Duodenal mucosa (tissue), 2 donors: ENCODE data around the gene JAML.

Source experiments
- H3K27ac ChIP-seq: one replicate; pipeline ENCODE4 v1.7.0; 2013; ENCODE audit warnings: low read depth, low read length
- H3K27me3 ChIP-seq, 2 donors: one replicate each; pipeline ENCODE4 v1.7.0; 2013; ENCODE audit warnings: low read length in 2 of 2, control low read depth in 1 of 2; ENCODE audit not compliant: insufficient read depth in 2 of 2, control insufficient read depth in 1 of 2
- H3K36me3 ChIP-seq, 2 donors: one replicate each; pipeline ENCODE4 v1.7.0; 2013; ENCODE audit warnings: low read length in 2 of 2, control low read depth in 1 of 2; ENCODE audit not compliant: insufficient read depth in 2 of 2, control insufficient read depth in 1 of 2
- H3K4me1 ChIP-seq, 2 donors: one replicate each; pipeline ENCODE4 v1.7.0; 2013; ENCODE audit warnings: low read length in 2 of 2, control low read depth in 1 of 2; ENCODE audit not compliant: insufficient read depth in 2 of 2, control insufficient read depth in 1 of 2
- H3K4me3 ChIP-seq, 2 donors: one replicate each; pipeline ENCODE4 v1.7.0; 2013; ENCODE audit warnings: low read length in 2 of 2, low read depth in 1 of 2
- H3K9ac ChIP-seq, 2 donors: one replicate each; pipeline ENCODE4 v1.7.0; 2013; ENCODE audit warnings: low read length in 2 of 2, low read depth in 1 of 2
- H3K9me3 ChIP-seq, 2 donors: one replicate each; pipeline ENCODE4 v1.7.0; 2013; ENCODE audit warnings: low read length in 2 of 2, control low read depth in 1 of 2; ENCODE audit not compliant: control insufficient read depth in 1 of 2

JAML gene

DNA sequence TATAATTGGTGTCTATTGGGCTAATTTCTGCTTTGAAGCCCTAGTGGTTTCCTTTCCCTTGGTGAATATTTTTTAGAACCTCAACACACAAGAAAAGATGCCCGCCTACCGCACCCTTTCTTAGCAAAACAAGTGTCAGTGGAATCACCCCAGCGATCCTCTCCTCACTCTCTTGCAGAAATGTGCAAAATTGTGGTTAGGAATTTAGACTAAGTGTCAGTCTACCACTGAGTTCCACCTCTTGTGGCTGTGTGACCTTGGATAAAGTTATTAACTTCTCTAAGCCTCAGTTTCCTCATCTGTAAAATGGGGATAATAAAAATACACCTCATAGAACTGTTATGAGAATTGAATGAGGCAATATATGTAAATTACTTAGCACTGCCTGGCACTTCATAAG, 5.3 kb upstream of the JAML start:
- no peaks in the 10 kb centered on the region for H3K27me3 ChIP-seq
- H3K4me1 ChIP-seq = peaks cover 4 to 6% of the 10 kb centered on the region in 2 donors
- H3K9me3 ChIP-seq = no peaks in the 10 kb centered on the region
- no peak overlapping the region for H3K4me3 ChIP-seq
- H3K36me3 ChIP-seq = peaks cover 16 to 31% of the 10 kb centered on the region in 2 donors
- no peak overlapping the region for H3K9ac ChIP-seq
- H3K27ac ChIP-seq = no peak overlapping the region

DNA sequence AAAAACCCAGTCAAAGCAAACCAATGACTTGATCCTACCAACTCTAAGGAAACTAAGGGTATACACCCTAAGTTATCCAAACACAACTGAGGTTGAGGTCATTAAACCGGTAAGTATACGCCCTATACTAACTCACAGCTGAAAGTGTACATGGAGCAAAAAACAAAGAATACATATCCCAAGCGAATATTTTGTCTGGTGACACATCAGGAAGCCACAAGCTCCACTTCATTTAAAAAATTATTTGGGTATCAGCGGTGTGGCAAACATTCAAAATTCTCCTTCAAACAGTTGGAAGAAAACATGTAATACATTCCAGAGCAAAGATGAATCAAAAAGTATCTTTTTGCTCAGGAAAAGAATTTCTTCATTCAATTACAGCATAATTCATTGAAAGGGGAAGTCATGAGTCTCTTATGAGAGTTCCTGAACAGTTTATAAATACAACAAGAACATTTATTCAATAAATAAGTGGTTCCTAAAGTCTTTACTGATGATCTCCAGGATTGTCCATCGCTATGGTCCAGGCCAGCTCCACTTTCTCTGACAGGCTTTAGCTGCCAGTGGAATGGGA, 4.5 kb upstream of the JAML start:
- Histone ChIP-seq H3K9ac (no peak overlapping the region), H3K36me3 (peaks cover 10 to 24% of the 10 kb centered on the region in 2 donors), H3K4me1 (peaks cover 4 to 6% of the 10 kb centered on the region in 2 donors), H3K9me3 (no peaks in the 10 kb centered on the region), H3K27me3 (no peaks in the 10 kb centered on the region), H3K4me3 (no peak overlapping the region), H3K27ac (peak overlapping the region; percentile 33)

DNA sequence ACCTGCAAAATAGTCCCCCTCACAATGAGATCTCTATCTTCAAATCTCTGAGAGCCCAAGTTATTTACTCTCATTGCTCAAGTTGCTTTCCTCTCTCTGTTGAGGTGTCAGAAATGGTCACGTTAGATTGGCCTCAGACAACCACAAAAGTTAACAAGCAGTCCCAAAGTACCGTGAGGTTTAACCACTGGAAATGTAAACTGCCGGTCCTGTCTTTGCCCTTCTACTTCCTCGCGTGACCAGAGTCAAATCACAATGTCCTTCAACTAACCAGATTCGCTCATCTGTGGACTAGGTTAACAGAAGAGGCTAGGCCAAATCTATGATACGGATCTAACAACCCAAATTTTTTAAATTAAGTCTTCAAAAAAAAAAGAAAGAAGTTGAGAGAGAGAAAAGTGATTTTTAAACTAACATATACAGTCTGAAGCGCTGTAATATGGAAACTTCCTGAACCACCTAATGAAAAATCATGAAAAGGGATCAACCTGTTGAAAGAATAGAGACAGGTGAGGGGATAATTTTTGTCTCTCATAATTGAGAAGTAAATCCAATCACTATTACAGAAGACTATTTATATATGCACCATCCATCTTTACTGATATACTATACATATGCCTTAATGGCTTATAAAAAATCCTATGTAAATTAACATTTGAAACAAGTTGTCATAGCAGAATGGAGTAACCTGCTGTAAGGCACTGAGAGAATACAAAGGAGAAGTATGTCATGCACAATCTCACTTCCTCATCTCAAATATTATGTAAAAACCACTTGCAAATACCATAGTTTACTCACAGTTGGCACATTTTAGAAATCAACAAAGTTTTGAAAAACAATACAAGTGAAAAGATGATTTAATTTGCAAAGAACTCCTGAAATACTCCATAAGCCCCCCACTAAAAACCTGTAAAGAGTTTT, 3.3 kb upstream of the JAML start:
- H3K9me3 ChIP-seq = no peaks in the 10 kb centered on the region
- H3K4me3 ChIP-seq = no peak overlapping the region
- peaks cover 4 to 6% of the 10 kb centered on the region in 2 donors for H3K4me1 ChIP-seq
- no peak overlapping the region for H3K9ac ChIP-seq
- H3K27me3 ChIP-seq = no peaks in the 10 kb centered on the region
- H3K36me3 ChIP-seq = peaks cover 7 to 14% of the 10 kb centered on the region in 2 donors
- no peak overlapping the region for H3K27ac ChIP-seq

DNA sequence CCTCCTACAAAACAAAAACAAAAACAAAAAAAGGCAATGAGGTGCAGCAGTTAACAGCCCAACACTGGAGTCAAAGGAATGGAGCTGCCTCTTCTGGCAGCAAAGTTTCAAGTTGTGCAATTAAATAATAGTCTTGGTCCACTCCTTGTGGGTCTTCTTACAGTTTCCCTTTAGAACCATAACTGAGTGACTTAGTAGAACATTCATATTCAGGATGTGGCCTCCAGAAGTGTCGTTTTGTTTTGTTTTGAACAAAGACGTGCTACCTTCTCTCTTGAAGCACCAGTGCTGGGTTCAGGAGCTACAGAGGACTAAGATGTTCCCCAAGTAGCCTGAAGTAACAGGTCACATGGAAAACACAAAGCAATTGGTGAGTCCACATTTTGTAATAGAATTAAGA, 2.0 kb upstream of the JAML start:
- peaks cover 4 to 6% of the 10 kb centered on the region in 2 donors for H3K4me1 ChIP-seq
- no peak overlapping the region for H3K27ac ChIP-seq

DNA sequence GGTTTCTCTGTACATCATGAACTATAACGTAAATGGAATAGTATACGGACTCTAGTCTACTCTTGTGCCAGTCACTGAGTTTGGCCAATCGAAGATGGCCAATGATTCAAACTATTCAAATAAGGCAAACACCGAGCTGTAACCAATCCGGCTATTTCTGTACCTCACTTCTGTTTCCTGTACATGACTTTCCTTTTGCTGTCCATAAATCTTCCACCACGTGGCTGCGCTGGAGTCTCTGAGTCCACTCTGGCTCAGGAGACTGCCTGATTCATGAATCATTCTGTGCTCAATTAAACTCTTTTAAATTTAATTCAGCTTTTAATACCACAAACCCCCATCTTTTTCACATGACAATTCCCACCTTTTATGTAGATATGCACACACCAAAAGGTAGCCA, 1.5 kb upstream of the JAML start:
- Histone ChIP-seq H3K27me3 (no peaks in the 10 kb centered on the region), H3K36me3 (peaks cover 3 to 7% of the 10 kb centered on the region in 2 donors), H3K27ac (no peak overlapping the region), H3K9me3 (no peaks in the 10 kb centered on the region), H3K9ac (no peak overlapping the region), H3K4me3 (no peak overlapping the region), H3K4me1 (peaks cover 4 to 6% of the 10 kb centered on the region in 2 donors)

More for the DNA sequence above, 2.0 kb upstream of the JAML start:
- H3K36me3 ChIP-seq = peaks cover 3 to 7% of the 10 kb centered on the region in 2 donors
- no peak overlapping the region for H3K4me3 ChIP-seq
- H3K9ac ChIP-seq = no peak overlapping the region
- H3K27me3 ChIP-seq = no peaks in the 10 kb centered on the region
- H3K9me3 ChIP-seq = no peaks in the 10 kb centered on the region

DNA sequence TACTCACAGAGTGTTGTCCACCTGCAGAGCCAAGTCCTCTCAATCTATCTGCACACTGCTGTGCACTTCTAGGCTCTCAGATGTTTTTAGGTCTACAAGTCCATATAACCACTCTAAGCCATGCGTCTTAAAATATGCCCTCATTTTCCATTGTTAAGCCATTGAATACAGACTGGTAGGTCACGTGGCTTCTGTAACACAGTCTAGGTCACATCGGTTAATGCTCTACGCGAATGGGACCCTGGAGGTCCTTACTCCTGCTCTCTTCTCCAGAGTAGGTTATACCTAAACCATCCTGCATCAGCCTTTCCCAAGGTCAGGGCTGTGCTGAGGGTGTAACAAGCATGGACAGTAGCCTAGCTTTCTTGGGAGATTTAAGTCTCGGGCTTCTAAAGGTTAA, 819 bp downstream of the JAML start:
- no peaks in the 10 kb centered on the region for H3K27me3 ChIP-seq
- no peaks in the 10 kb centered on the region for H3K9me3 ChIP-seq
- H3K27ac ChIP-seq = no peak overlapping the region
- peaks cover 0 to 4% of the 10 kb centered on the region in 2 donors for H3K4me1 ChIP-seq
- peak overlapping the region; percentile 44 to 56 for H3K4me3 ChIP-seq
- H3K9ac ChIP-seq = peak overlapping the region; percentile 26 to 49
- no peaks in the 10 kb centered on the region for H3K36me3 ChIP-seq

DNA sequence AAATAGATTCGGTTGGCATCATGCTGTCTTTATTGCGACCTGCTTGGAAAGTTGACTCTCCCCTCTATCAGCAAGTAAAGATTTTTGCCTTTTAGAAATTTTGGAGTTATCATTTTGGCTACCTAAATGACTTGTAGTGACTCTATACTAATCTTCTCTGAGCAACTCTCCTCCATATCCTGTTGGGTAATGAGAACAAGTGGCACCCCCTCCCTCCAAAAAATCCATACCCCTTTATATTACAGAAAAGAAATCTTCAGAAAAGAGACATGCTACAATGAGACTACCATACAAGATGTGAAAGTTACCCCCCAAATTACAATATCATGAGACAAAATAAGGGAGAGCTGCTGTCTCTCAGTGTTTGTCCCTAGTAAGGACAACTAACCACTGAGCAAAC, 1.2 kb downstream of the JAML start:
- Histone ChIP-seq H3K36me3 (no peaks in the 10 kb centered on the region), H3K4me1 (peaks cover 0 to 4% of the 10 kb centered on the region in 2 donors), H3K4me3 (peak overlapping the region; percentile 44 to 56), H3K9ac (peak overlapping the region; percentile 26 to 49), H3K27me3 (no peaks in the 10 kb centered on the region), H3K27ac (no peak overlapping the region), H3K9me3 (no peaks in the 10 kb centered on the region)

DNA sequence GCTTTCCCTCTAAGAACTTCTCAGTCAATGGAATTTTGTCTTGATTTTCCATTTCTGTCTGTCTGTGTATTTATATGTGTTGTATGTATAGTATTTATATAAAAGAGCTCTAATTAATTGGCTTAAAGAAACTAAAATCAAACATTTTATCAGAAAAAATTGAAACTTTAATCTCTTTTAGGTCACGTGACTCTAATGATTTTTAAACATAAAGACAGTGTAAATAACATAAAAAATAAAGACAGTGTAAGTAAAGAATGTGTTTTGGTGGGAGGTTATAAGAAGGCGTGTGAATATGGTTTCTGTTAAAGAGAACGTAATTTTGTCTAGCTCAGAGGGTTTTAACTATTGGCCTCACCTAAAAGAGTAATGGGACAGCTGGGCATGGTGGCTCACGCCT, 2.4 kb downstream of the JAML start:
- H3K27ac ChIP-seq = no peak overlapping the region
- no peak overlapping the region for H3K9ac ChIP-seq
- H3K4me3 ChIP-seq = no peak overlapping the region
- no peaks in the 10 kb centered on the region for H3K36me3 ChIP-seq
- H3K9me3 ChIP-seq = no peaks in the 10 kb centered on the region
- no peaks in the 10 kb centered on the region for H3K27me3 ChIP-seq
- peaks cover 0 to 4% of the 10 kb centered on the region in 2 donors for H3K4me1 ChIP-seq

DNA sequence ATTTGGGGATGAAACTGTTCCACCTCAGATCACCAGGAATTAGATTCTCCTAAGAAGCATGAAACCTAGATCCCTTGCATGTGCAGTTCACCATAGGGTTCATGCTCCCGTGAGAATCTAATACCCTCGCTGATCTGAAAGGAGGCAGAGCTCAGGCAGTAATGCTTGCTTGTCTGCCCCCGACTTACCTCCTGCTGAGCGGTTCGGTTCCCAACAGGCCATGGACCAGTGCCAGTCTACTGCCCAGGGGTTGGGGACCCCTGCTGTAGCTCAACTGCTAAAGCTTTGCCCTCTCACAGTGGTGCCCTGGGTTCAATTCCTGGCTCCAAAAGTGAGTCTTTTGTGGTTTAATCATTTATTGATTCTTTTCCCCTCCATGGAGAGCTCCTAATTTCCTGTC, 3.4 kb downstream of the JAML start:
- H3K27me3 ChIP-seq = no peaks in the 10 kb centered on the region
- no peaks in the 10 kb centered on the region for H3K36me3 ChIP-seq
- peaks cover 0 to 4% of the 10 kb centered on the region in 2 donors for H3K4me1 ChIP-seq
- H3K27ac ChIP-seq = no peak overlapping the region
- peak overlapping the region; percentile 19 to 29 for H3K4me3 ChIP-seq
- H3K9me3 ChIP-seq = no peaks in the 10 kb centered on the region
- H3K9ac ChIP-seq = peak overlapping the region in 1 of 2 donors; percentile 11

DNA sequence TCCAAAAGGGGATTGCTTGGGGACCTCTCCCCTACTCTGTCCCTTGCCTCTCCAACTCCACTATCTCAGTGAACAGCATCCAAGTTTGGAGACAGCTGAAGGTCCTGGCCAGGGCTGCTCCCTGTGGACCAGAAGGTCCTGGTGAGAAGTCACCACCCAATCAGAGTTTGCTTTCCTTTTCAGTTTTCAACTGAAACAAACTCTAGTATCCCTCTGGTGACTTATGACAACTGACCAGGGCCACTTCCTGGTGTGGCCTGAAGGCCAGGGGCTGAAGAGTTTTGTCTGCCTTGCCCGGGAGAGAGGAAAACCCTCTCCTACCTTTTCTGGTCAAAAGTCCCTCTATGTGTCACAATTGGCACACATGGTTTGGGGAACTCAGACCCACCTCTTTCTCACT, 5.1 kb downstream of the JAML start:
- no peak overlapping the region for H3K9ac ChIP-seq
- H3K4me3 ChIP-seq = peak overlapping the region in 1 of 2 donors; percentile 1
- no peaks in the 10 kb centered on the region for H3K9me3 ChIP-seq
- no peaks in the 10 kb centered on the region for H3K27me3 ChIP-seq
- no peaks in the 10 kb centered on the region for H3K36me3 ChIP-seq
- H3K4me1 ChIP-seq = peaks cover 4% of the 10 kb centered on the region in 2 donors
- H3K27ac ChIP-seq = no peak overlapping the region
